HAP-1 (cell line): ENCODE data around the gene SLC44A5.

Experiments
- DNase-seq, 2 experiments: peaks; one replicate each; pipeline ENCODE4 v3.0.0-alpha.2; 2016 to 2020; ENCODE audit warnings: low spot score in 2 of 2
- H3K27me3 ChIP-seq: fragments of 250-450 bp; sonication (Bioruptor Pico); 2 replicates; pipeline ENCODE4 v1.5.1; 2020; ENCODE audit warnings: low read depth, mild to moderate bottlenecking, moderate library complexity
- H3K36me3 ChIP-seq: fragments of 250-450 bp; sonication (Bioruptor Pico); replicated peaks from 2 replicates; pipeline ENCODE4 v1.5.1; 2020; ENCODE audit warnings: mild to moderate bottlenecking
- H3K4me1 ChIP-seq: fragments of 250-450 bp; sonication (Bioruptor Pico); 2 replicates; pipeline ENCODE4 v1.5.1; 2020; ENCODE audit warnings: mild to moderate bottlenecking
- H3K4me3 ChIP-seq: fragments of 250-450 bp; sonication (Bioruptor Pico); 2 replicates; pipeline ENCODE4 v1.5.1; 2020; ENCODE audit warnings: mild to moderate bottlenecking, moderate library complexity
- H3K9me3 ChIP-seq: fragments of 250-450 bp; sonication (Bioruptor Pico); 2 replicates; pipeline ENCODE4 v1.5.1; 2020; ENCODE audit warnings: mild to moderate bottlenecking, moderate library complexity
- in situ Hi-C: fragments of 300-500 bp; cut with MboI; formaldehyde crosslinking; loops from 3 replicates; pipeline ENCODE4 v1.14.3; 2020; ENCODE audit warnings: low sequenced_read_pairs, inconsistent platforms, mixed read lengths

SLC44A5 gene

DNA sequence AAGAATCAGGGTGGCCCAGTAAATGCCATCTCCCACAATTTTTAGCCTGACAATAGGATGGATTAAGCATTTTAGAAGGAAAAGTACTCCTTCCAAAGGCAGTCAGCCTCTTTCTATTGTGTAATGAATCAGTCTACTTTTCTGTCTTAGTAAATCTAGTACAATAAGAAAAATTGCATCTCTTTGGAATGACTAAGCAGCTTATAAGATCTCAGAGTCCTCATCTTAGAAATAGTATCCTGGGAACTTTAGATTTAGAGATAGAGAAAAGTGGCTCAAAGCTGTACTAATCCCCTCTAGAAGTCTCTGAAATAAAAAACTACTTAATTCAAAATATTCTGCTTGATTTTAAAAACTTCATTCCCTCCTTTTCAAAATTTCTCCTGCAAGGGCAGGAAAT, 81.4 kb downstream of the SLC44A5 start:
- Histone ChIP-seq H3K36me3 (no peaks in the 10 kb centered on the region), H3K27me3 (no peaks in the 10 kb centered on the region), H3K9me3 (no peaks in the 10 kb centered on the region), H3K4me3 (no peak overlapping the region), H3K4me1 (peaks cover 46% of the 10 kb centered on the region)
- peak; percentile 23 to 98 for DNase-seq
- in situ Hi-C loops: no loop called here

DNA sequence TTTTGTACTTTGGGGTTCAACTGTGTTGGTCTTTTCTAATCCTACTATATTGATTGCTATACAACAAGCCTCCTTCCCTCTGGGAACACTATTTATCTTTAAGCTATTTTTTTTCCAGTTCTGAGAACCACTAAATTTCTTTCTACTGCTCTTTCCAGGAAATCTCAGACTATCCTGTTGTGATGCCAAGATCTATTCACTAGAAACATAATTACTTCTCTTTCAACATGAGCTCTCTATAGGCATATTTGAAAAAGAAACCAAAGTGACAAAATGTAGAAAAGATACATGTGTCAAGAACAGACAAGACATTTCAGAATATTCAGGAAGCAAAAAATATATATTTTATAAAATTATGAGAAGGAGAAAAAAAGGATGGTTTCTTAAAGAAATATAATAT, 82.9 kb downstream of the SLC44A5 start:
- Histone ChIP-seq H3K27me3 (no peaks in the 10 kb centered on the region), H3K4me1 (peaks cover 46% of the 10 kb centered on the region), H3K4me3 (no peak overlapping the region), H3K9me3 (no peaks in the 10 kb centered on the region), H3K36me3 (no peaks in the 10 kb centered on the region)
- in situ Hi-C loops: no loop called here
- peak in 1 of 2 experiments; percentile 27 for DNase-seq

DNA sequence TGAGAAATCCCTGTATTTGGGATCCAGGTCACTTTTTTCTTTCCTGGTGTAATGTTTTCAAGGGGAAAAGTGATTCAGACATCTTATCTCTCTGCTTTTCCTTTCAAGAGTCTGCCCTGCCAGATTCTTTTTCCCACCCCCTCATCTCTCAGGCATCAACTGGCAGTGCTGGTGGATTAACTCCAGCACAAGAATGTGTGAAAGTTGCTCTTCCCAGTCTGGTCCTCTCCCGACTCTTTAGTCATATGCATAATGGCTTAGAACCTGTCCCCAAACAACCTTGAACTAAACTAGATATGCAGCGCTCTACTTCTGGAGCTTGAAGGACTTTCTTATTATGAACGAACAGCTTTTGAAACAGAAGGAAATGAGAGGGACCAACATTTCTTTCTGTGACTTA, 88.5 kb downstream of the SLC44A5 start:
- Histone ChIP-seq H3K36me3 (no peaks in the 10 kb centered on the region), H3K4me1 (peaks cover 11% of the 10 kb centered on the region), H3K9me3 (no peaks in the 10 kb centered on the region), H3K4me3 (no peak overlapping the region), H3K27me3 (no peaks in the 10 kb centered on the region)
- in situ Hi-C loops: no loop called here
- no peak for DNase-seq

DNA sequence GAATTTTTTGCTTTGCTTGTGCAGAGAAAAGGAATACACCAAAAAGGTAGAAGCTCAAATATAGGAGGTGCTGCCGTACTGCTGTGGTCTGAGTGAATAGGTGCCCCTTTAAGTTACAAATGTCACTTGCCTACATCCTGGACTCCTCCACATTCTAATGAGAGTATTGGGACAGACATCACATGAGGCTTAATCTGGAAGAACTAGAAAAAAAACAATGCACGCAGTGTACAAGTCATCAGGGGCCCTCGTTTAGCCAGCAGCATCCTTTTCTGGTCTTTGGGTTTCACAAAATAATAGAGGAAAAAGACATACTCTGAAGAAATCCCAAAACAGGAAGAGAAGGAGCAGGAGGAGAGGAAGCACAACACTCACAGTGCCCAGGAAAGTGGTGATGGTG, 89.3 kb downstream of the SLC44A5 start:
- H3K4me1 ChIP-seq: peaks cover 10% of the 10 kb centered on the region
- H3K9me3 ChIP-seq: no peaks in the 10 kb centered on the region
- H3K36me3 ChIP-seq: no peaks in the 10 kb centered on the region
- H3K27me3 ChIP-seq: no peaks in the 10 kb centered on the region
- DNase-seq: no peak
- in situ Hi-C loops: no loop called here
- H3K4me3 ChIP-seq: no peak overlapping the region

DNA sequence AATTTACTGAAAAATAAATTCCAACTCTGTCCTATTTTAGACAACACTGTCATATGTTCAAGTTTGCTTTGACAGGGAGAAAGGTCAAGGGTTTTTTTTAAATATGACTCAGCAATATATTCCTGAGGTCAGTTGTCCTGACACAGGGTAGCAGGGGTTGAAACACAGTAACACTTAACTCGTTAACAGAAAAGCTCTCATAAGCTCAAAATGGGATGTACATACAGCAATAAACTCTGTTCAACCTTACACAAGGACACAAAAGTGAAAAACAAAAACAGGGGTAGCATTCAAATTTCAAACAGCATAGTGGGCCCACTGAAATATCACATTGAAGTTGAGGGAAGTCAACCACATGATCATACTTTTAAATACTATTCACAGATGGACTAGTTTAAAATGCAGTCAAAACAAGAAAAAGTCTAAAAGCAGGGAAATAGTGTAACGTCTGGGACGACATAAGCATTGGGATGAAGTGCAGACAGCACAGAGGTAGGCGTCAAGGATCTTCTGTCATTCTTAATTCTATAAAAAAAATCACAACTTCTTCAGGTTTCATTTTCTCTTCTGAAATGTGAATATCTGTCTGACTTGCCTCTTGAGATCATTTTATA, 89.9 kb downstream of the SLC44A5 start:
- Histone ChIP-seq H3K27me3 (no peaks in the 10 kb centered on the region), H3K4me1 (peaks cover 10% of the 10 kb centered on the region), H3K9me3 (no peaks in the 10 kb centered on the region), H3K4me3 (no peak overlapping the region), H3K36me3 (no peaks in the 10 kb centered on the region)
- in situ Hi-C loops: no loop called here
- DNase-seq: no peak

DNA sequence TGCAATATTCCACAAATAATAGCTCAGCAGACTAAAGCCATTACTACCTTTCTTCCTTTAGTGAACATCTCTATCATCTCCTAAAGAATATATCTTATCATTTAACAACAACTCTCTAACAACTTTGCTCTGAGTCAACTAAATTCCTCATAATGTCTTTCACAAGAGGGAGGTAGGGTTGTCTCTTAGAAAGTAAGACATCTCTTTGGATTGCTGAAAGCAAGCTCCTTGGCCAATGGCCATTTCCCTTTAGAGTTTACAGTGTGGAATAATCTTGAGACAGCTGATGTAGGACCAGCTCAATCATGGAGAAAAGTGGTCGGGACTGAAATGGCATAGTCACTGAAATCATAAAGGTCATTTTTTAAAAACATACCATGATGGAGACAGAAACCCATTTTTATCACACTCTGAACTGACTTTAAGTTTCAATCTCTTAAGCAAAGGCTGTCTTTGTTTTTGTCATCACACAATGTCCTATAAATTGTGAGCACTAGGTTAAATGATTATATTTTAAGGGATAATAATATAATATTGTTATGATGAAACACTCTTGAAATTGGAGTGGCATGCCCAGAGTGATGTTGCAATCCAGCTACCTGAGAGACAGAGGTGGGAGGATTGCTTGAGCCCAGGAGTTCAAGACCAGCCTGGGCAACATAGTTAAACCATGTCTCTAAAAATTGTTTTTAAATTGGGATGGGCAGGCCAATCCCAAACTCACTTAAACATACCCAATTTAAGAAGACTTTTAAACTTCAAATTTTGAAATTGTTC, 91.1 kb downstream of the SLC44A5 start:
- Histone ChIP-seq H3K9me3 (no peaks in the 10 kb centered on the region), H3K36me3 (no peaks in the 10 kb centered on the region), H3K4me1 (peaks cover 10% of the 10 kb centered on the region), H3K4me3 (no peak overlapping the region), H3K27me3 (no peaks in the 10 kb centered on the region)
- in situ Hi-C loops: no loop called here
- DNase-seq: no peak

DNA sequence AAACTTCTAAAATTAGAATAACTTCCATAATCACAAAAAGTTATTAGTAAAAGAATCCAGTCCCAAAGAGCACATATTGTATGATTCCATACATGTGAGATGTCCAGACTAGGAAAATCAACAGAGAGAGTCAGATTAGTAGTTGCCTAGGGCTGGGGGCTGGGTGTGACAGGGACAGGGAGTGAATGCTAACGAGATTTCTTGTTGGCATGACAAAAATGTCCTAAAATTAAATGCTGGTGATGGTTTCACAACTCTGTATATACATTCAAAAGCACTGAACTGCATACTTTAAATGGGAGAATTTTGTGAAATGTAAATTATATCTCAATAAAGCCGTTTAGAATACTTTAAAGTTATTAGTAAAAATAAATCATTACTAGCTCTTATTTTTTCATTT, 92.2 kb downstream of the SLC44A5 start:
- Histone ChIP-seq H3K9me3 (no peaks in the 10 kb centered on the region), H3K36me3 (no peaks in the 10 kb centered on the region), H3K27me3 (no peaks in the 10 kb centered on the region), H3K4me3 (no peak overlapping the region), H3K4me1 (peaks cover 10% of the 10 kb centered on the region)
- DNase-seq: no peak
- in situ Hi-C loops: no loop called here

DNA sequence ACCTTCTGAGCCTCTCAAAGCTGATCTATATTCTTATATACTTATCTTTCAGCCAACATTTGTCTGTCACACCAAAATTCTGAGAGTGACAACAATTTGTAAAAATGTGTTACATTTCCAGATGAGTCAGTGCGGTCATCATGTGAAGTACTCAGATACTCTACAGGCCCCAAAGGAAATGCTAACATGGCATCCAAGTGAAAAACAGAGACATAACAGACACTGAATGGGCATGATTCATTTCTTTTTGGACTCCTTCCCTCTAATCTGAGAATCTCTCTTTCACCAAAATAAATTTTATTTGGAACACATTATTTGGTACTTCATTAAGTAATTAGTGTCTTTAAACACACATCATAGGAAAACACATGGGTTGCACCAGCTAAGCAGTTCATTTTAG, 96.6 kb downstream of the SLC44A5 start:
- H3K4me3 ChIP-seq: no peak overlapping the region
- in situ Hi-C loops: no loop called here
- H3K27me3 ChIP-seq: no peaks in the 10 kb centered on the region
- H3K9me3 ChIP-seq: no peaks in the 10 kb centered on the region
- no peak for DNase-seq
- no peaks in the 10 kb centered on the region for H3K36me3 ChIP-seq
- H3K4me1 ChIP-seq: no peaks in the 10 kb centered on the region

DNA sequence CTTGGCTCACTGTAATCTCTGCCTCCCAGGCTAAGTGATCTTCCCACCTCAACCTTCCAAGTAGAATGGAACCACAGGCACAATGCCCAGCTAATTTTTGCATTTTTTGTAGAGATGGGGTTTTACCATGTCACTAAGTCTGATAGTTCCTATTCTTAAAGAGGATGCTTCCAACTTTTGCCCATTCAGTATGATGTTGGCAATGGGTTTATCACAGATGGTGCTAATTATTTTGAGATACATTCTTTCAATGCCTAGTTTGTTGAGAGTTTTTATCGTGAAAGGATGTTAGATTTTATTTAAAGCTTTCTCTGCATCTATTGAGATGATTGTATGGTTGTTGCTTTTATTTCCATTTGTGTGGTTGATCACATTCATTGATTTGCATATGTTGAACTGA, 103.9 kb downstream of the SLC44A5 start:
- H3K4me3 ChIP-seq: no peak overlapping the region
- H3K4me1 ChIP-seq: no peaks in the 10 kb centered on the region
- in situ Hi-C loops: no loop called here
- DNase-seq: no peak
- no peaks in the 10 kb centered on the region for H3K27me3 ChIP-seq
- no peaks in the 10 kb centered on the region for H3K9me3 ChIP-seq
- no peaks in the 10 kb centered on the region for H3K36me3 ChIP-seq

DNA sequence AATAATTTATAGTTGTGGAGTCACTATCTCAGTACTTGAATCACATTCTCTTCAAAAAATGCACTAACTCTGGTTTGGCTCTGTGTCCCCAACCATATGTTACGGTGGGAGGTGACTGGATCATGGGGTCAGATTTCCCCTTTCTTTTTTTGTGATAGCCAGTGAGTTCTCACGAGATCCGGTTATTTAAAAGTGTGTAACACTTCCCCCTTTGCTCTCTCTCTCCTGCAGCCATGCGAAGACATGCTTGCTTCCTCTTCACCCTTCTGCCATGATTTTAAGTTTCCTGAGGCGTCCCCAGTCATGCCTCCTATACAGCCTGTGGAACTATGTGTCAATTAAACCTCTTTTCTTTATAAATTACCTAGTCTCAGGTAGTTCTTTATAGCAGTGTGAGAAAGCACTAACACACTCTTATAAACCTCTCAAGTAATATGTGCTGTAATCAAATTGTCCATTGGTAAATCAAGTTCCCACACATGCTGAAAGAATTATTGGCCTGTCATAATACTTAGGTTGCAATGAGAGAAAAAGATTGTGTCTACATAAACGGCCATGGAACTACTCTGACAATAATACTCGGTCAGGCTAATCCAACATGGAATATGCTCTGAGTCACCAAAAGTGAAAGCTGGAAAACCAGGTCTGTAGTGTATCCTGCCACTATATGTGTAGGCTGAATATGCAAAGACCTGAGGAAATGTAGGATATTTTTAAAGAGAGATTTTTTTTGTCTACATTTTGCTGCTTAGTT, 107.5 kb downstream of the SLC44A5 start:
- no peak for DNase-seq
- Histone ChIP-seq H3K9me3 (no peaks in the 10 kb centered on the region), H3K27me3 (no peaks in the 10 kb centered on the region), H3K36me3 (no peaks in the 10 kb centered on the region), H3K4me3 (no peak overlapping the region), H3K4me1 (no peaks in the 10 kb centered on the region)
- in situ Hi-C loops: no loop called here

DNA sequence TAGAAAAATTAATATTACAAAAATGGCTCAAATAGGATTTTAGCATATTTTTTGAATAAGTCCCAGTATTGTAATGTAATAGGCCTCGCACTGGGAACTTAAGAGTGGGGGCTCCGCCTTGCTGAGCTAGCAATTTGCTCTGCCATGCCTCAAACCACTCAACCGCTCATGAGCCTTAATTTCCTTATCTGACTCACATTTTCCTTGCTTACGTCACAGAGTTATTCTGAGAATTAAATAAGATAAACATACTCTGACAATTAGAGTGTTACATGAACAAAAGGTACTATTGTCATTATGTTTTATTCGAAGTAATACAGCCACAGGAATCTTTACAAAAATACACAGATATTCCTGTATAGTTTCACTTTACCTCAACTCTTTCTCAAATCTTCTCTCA, 108.1 kb downstream of the SLC44A5 start:
- in situ Hi-C loops: no loop called here
- no peaks in the 10 kb centered on the region for H3K27me3 ChIP-seq
- H3K4me1 ChIP-seq: no peaks in the 10 kb centered on the region
- H3K9me3 ChIP-seq: no peaks in the 10 kb centered on the region
- H3K4me3 ChIP-seq: no peak overlapping the region
- no peak for DNase-seq
- H3K36me3 ChIP-seq: no peaks in the 10 kb centered on the region

DNA sequence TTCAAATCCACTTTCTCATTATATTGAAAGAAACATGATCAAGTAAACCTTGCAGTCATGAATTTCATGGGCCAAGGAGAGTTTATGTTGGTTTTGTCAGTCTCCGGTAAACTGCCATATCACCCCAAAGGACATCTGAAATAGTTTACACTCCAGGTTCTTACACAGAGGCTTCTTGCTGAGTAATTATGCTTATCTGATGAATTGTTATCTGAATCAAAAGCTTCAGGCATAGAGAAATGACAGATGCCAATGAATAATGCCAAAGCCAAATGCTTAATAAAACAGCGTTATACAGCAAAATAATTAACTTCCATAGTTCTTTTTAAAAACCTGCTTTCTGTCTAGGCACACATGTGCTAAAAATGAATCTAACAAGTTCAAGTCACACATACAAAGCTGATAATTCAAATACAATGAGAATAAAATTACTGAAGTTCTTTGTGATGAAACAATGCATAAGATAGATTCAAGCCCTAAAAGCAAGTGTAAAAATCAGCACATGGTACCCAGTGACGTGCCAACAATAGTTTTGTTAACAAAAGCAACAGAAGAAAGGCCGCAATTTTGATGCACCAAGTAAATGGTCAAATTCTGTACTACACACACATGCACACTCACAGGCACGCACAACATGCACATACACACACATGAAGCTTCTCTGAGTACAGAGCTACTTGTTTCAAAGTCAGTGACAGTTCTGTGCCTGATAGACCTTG, 109.2 kb downstream of the SLC44A5 start:
- no peak for DNase-seq
- H3K4me3 ChIP-seq: no peak overlapping the region
- H3K4me1 ChIP-seq: no peaks in the 10 kb centered on the region
- no peaks in the 10 kb centered on the region for H3K36me3 ChIP-seq
- H3K27me3 ChIP-seq: no peaks in the 10 kb centered on the region
- no peaks in the 10 kb centered on the region for H3K9me3 ChIP-seq
- in situ Hi-C loops: no loop called here

DNA sequence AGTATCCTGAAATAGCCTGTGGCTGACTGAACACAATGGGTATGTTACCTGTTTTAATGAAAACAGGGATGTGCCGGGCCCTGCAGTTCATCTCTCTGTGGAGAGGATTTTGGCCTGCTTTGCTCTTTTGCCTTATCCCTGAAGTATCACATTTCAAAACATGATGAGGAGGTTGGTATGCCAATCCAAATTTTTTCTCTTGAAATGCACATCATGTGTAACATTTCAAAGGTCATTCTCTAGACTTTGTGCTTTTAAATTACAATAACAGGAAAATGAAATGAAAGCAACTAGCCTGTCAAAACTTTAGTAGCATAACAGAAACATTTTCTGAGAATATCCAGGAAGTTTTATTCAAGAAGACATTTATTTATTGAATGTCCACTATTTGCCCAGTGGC, 118.9 kb downstream of the SLC44A5 start:
- no peak overlapping the region for H3K4me3 ChIP-seq
- DNase-seq: no peak
- H3K4me1 ChIP-seq: no peaks in the 10 kb centered on the region
- H3K9me3 ChIP-seq: no peaks in the 10 kb centered on the region; the same call in 1 of the 2 replicates
- in situ Hi-C loops: no loop called here
- no peaks in the 10 kb centered on the region for H3K36me3 ChIP-seq
- no peaks in the 10 kb centered on the region for H3K27me3 ChIP-seq

DNA sequence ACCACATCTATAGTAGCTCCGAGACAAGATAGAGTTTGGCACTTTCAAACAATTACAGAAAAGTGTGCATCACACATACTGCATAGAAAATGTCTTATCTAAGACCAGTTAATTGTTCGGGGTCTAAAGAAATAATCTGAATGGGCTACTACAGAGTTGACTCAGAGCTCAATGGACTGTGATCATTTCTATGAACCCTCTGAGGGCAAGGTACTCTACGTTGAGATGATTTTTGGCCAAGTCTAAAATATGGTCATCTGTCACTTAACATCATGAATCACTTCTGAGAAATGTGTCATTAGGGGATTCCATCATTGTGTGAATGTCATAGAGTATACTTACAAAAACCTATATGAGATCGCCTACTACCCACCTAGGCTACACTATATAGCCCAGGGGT, 123.5 kb downstream of the SLC44A5 start:
- Histone ChIP-seq H3K4me3 (no peak overlapping the region), H3K4me1 (no peaks in the 10 kb centered on the region), H3K36me3 (no peaks in the 10 kb centered on the region), H3K9me3 (no peaks in the 10 kb centered on the region), H3K27me3 (no peaks in the 10 kb centered on the region)
- in situ Hi-C loops: no loop called here
- no peak for DNase-seq
